ENCODE measurements around the gene ZNF746. TPM values are rescaled to one million over a fixed set of nuclear protein-coding genes. Genes with fewer than 3 reads are reported as not detected.
"Not testable (repeated sequence)": the region's sequence is repeated elsewhere in the genome, so short reads cannot be mapped to it uniquely, and the experiment has no call there.

The ZNF746 gene
- polyA plus RNA-seq, 3 donors from 2014 or later, result 5.4 to 13.1 (median 6.3) TPM

GRCh38 chr7:149448961-149449360 lies 48.6 kb downstream of the ZNF746 start:
- DNase-seq, result no peak
- no peaks in the 10 kb centered on the region for H3K9me3 Mint-ChIP-seq
- H3K4me1 Mint-ChIP-seq, result no peaks in the 10 kb centered on the region
- peaks cover 0 to 2% (median 1%) of the 10 kb centered on the region in 3 donors for H3K27me3 Mint-ChIP-seq (ENCODE audit: low read depth in 3 of 3)
- H3K27ac Mint-ChIP-seq, result no peak overlapping the region
- H3K36me3 Mint-ChIP-seq, result peaks cover 24 to 44% (median 32%) of the 10 kb centered on the region in 3 donors
- no peak overlapping the region for H3K4me3 Mint-ChIP-seq

GRCh38 chr7:149446026-149446425 lies 51.6 kb downstream of the ZNF746 start:
- not testable (repeated sequence) for H3K9me3 Mint-ChIP-seq; H3K4me1 Mint-ChIP-seq; H3K27ac Mint-ChIP-seq; H3K27me3 Mint-ChIP-seq (ENCODE audit: low read depth in 3 of 3); DNase-seq; H3K4me3 Mint-ChIP-seq
- H3K36me3 Mint-ChIP-seq, result peaks cover 23 to 43% (median 33%) of the 10 kb centered on the region in 3 donors

GRCh38 chr7:149444287-149444686 lies 53.3 kb downstream of the ZNF746 start:
- Mint-ChIP-seq H3K27me3 (ENCODE audit: low read depth in 3 of 3) (peaks cover 0 to 1% (median 0%) of the 10 kb centered on the region in 3 donors), H3K27ac (peak overlapping the region in 3 of 6 donors; percentile 23 to 25 (median 25)), H3K4me3 (no peak overlapping the region), H3K4me1 (peaks cover 10 to 11% of the 10 kb centered on the region in 2 donors), H3K36me3 (peaks cover 23 to 27% (median 25%) of the 10 kb centered on the region in 3 donors), H3K9me3 (no peaks in the 10 kb centered on the region)
- no peak for DNase-seq

- Mint-ChIP-seq H3K27ac (no peak overlapping the region), H3K4me1 (peaks cover 14 to 18% of the 10 kb centered on the region in 2 donors), H3K9me3 (no peaks in the 10 kb centered on the region), H3K4me3 (no peak overlapping the region), H3K27me3 (ENCODE audit: low read depth in 3 of 3) (peaks cover 0 to 1% (median 0%) of the 10 kb centered on the region in 3 donors), H3K36me3 (peaks cover 25 to 30% (median 27%) of the 10 kb centered on the region in 3 donors)
- DNase-seq, result no peak
These were observed 54.1 kb downstream of the ZNF746 start for GRCh38 chr7:149443523-149443922.

- no peak for DNase-seq
- Mint-ChIP-seq H3K9me3 (no peaks in the 10 kb centered on the region), H3K4me3 (no peak overlapping the region), H3K27ac (no peak overlapping the region), H3K36me3 (peaks cover 25 to 30% (median 27%) of the 10 kb centered on the region in 3 donors), H3K4me1 (peaks cover 14 to 18% of the 10 kb centered on the region in 2 donors), H3K27me3 (ENCODE audit: low read depth in 3 of 3) (peaks cover 0 to 1% (median 0%) of the 10 kb centered on the region in 3 donors)
These were observed 54.7 kb downstream of the ZNF746 start for GRCh38 chr7:149442924-149443323.

- peaks cover 14 to 18% of the 10 kb centered on the region in 2 donors for H3K4me1 Mint-ChIP-seq
These were observed 57.4 kb downstream of the ZNF746 start for GRCh38 chr7:149440222-149440621.

GRCh38 chr7:149436358-149436757 lies 61.3 kb downstream of the ZNF746 start:
- Mint-ChIP-seq H3K4me1 (peaks cover 14 to 18% of the 10 kb centered on the region in 2 donors), H3K27ac (no peak overlapping the region), H3K27me3 (ENCODE audit: low read depth in 3 of 3) (peaks cover 0 to 6% (median 0%) of the 10 kb centered on the region in 3 donors), H3K36me3 (peaks cover 20 to 36% (median 20%) of the 10 kb centered on the region in 3 donors), H3K4me3 (no peak overlapping the region), H3K9me3 (no peaks in the 10 kb centered on the region)
- DNase-seq, result no peak

More at GRCh38 chr7:149440222-149440621, 57.4 kb downstream of the ZNF746 start:
- Mint-ChIP-seq H3K9me3 (no peaks in the 10 kb centered on the region), H3K27ac (peak overlapping the region; percentile 50 to 88 (median 57)), H3K4me3 (no peak overlapping the region), H3K27me3 (ENCODE audit: low read depth in 3 of 3) (no peaks in the 10 kb centered on the region), H3K36me3 (peaks cover 12 to 21% (median 17%) of the 10 kb centered on the region in 3 donors)
- peak in 1 of 3 donors; percentile 5 for DNase-seq

GRCh38 chr7:149433124-149433523 lies 64.5 kb downstream of the ZNF746 start:
- Mint-ChIP-seq H3K27me3 (ENCODE audit: low read depth in 3 of 3) (peaks cover 2 to 6% (median 4%) of the 10 kb centered on the region in 3 donors), H3K36me3 (peaks cover 26 to 46% (median 30%) of the 10 kb centered on the region in 3 donors), H3K4me3 (no peak overlapping the region), H3K27ac (peak overlapping the region in 1 of 6 donors; percentile 37), H3K4me1 (no peaks in the 10 kb centered on the region), H3K9me3 (no peaks in the 10 kb centered on the region)
- no peak for DNase-seq

- H3K4me1 Mint-ChIP-seq, result no peaks in the 10 kb centered on the region
- H3K9me3 Mint-ChIP-seq, result no peaks in the 10 kb centered on the region
- H3K27me3 Mint-ChIP-seq (ENCODE audit: low read depth in 3 of 3), result peaks cover 2 to 6% (median 4%) of the 10 kb centered on the region in 3 donors
- no peak overlapping the region for H3K27ac Mint-ChIP-seq
- no peak for DNase-seq
- no peak overlapping the region for H3K4me3 Mint-ChIP-seq
- H3K36me3 Mint-ChIP-seq, result peaks cover 26 to 44% (median 30%) of the 10 kb centered on the region in 3 donors
These were observed 65.4 kb downstream of the ZNF746 start for GRCh38 chr7:149432121-149432691.

- H3K4me1 Mint-ChIP-seq, result no peaks in the 10 kb centered on the region
- H3K36me3 Mint-ChIP-seq, result peaks cover 26 to 43% (median 30%) of the 10 kb centered on the region in 3 donors
- H3K27ac Mint-ChIP-seq, result no peak overlapping the region
- no peaks in the 10 kb centered on the region for H3K9me3 Mint-ChIP-seq
- no peak overlapping the region for H3K4me3 Mint-ChIP-seq
- H3K27me3 Mint-ChIP-seq (ENCODE audit: low read depth in 3 of 3), result peaks cover 2 to 8% (median 4%) of the 10 kb centered on the region in 3 donors
- no peak for DNase-seq
These were observed 66.0 kb downstream of the ZNF746 start for GRCh38 chr7:149431486-149432120.

- Mint-ChIP-seq H3K4me1 (no peaks in the 10 kb centered on the region), H3K9me3 (no peaks in the 10 kb centered on the region), H3K36me3 (peaks cover 26 to 43% (median 30%) of the 10 kb centered on the region in 3 donors), H3K27me3 (ENCODE audit: low read depth in 3 of 3) (peaks cover 2 to 8% (median 4%) of the 10 kb centered on the region in 3 donors), H3K4me3 (no peak overlapping the region), H3K27ac (no peak overlapping the region)
- DNase-seq, result no peak
These were observed 67.4 kb downstream of the ZNF746 start for GRCh38 chr7:149430192-149430591.

GRCh38 chr7:149427893-149428292 lies 69.7 kb downstream of the ZNF746 start:
- Mint-ChIP-seq H3K9me3 (no peaks in the 10 kb centered on the region), H3K27me3 (ENCODE audit: low read depth in 3 of 3) (peaks cover 2 to 5% (median 4%) of the 10 kb centered on the region in 3 donors), H3K27ac (no peak overlapping the region), H3K4me1 (peaks cover 0 to 8% of the 10 kb centered on the region in 2 donors), H3K36me3 (peaks cover 14 to 25% (median 21%) of the 10 kb centered on the region in 3 donors), H3K4me3 (no peak overlapping the region)
- no peak for DNase-seq

GRCh38 chr7:149427096-149427680 lies 70.4 kb downstream of the ZNF746 start:
- no peak overlapping the region for H3K4me3 Mint-ChIP-seq
- peaks cover 9 to 19% (median 17%) of the 10 kb centered on the region in 3 donors for H3K36me3 Mint-ChIP-seq
- no peak for DNase-seq
- H3K27me3 Mint-ChIP-seq (ENCODE audit: low read depth in 3 of 3), result peaks cover 2 to 4% (median 2%) of the 10 kb centered on the region in 3 donors
- no peaks in the 10 kb centered on the region for H3K9me3 Mint-ChIP-seq
- no peak overlapping the region for H3K27ac Mint-ChIP-seq
- peaks cover 0 to 8% of the 10 kb centered on the region in 2 donors for H3K4me1 Mint-ChIP-seq

Data from immature natural killer cell (primary cell).